Measurements from ENCODE around the gene SH3D21. TPM values are rescaled to one million over a fixed set of nuclear protein-coding genes. Genes with fewer than 3 reads are reported as not detected.

The SH3D21 gene
- polyA plus RNA-seq, 3 donors, result 0.56 TPM; not detected in 2

DNA sequence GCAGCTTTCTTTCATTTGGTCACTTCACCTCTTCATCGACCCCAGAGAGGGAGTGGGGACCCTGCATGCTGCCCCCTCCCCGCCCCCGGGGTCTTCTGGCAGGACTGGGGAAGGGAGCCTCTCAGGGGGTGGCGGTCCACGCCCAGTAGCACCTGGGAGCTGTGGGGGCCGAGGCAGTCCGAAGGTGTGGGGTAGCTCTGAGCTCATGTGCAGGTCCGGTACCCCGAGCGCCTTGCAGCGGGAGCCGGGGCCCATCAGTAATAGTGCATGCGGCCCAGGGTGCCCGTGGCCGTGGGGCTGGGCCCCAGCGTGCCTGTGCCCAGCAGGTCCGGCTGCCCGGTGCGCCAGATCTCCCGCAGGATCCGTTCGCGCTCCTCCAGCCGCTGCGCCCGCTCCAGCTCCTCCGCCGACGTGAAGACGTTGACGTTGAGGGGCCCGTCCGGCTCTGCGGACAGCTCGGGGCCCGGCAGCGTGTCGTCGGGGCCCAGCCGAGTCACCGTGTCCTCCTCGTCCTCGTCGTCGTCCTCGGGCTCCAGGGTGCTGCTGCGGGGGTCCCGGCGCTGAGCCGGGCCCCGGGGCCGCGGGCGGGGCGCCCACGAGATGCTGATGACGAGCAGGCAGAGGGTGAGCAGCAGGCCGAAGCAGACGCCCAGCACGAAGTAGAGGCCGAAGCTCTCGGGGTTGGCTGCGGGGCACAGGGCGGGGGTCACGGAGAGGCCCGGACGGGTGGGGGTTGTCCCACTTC, 16.0 kb downstream of the SH3D21 start:
- intact Hi-C loops (cut with micrococcal nuclease), result no loop called here
- no peak overlapping the region for H3K27ac ChIP-seq (ENCODE audit: low read depth in 1 of 2, low read length in 2 of 2)
- peak overlapping the region; percentile 67 for H3K9ac ChIP-seq (ENCODE audit: insufficient read depth, low read length, poor library complexity, severe bottlenecking)
- H2AFZ ChIP-seq (ENCODE audit: insufficient read depth, low read depth, low read length, poor library complexity, severe bottlenecking), result peak overlapping the region; percentile 72
- H3K79me2 ChIP-seq (ENCODE audit: insufficient read depth, low read length), result no peaks in the 10 kb centered on the region
- peak overlapping the region; percentile 92 for H3K4me2 ChIP-seq (replicated peaks; ENCODE audit: extremely low read depth, low read length, poor library complexity, severe bottlenecking)
- DNase-seq, result no peak
- H3K27me3 ChIP-seq (ENCODE audit: control insufficient read depth in 2 of 2, insufficient read depth in 2 of 2, low read length in 2 of 2), result peaks cover 0 to 17% of the 10 kb centered on the region in 2 donors
- H3K36me3 ChIP-seq (replicated peaks in 1 of 2; ENCODE audit: control insufficient read depth in 1 of 2, insufficient read depth in 2 of 2, low read length in 2 of 2), result no peaks in the 10 kb centered on the region
- peaks cover 34 to 42% of the 10 kb centered on the region in 2 donors for H3K4me1 ChIP-seq (ENCODE audit: control insufficient read depth in 1 of 2, insufficient read depth in 2 of 2, low read length in 2 of 2)
- 42% methylated on average over 66 of the region's 67 CpGs for WGBS (ENCODE audit: insufficient coverage)
- peak overlapping the region; percentile 82 to 98 for H3K4me3 Mint-ChIP-seq
- H3K4me3 ChIP-seq (replicated peaks in 1 of 3; ENCODE audit: low read depth in 2 of 3, low read length in 3 of 3), result peak overlapping the region in 2 of 3 experiments; percentile 45 to 82
- H4K20me1 ChIP-seq (ENCODE audit: insufficient read depth, low read length), result peaks cover 14% of the 10 kb centered on the region
- H3K4me1 Mint-ChIP-seq, result peaks cover 32% of the 10 kb centered on the region
- H3K9me3 ChIP-seq (replicated peaks in 1 of 2; ENCODE audit: control insufficient read depth in 1 of 2, insufficient read depth in 1 of 2, low read length in 2 of 2), result no peaks in the 10 kb centered on the region
- H3K36me3 Mint-ChIP-seq, result peaks cover 0 to 5% of the 10 kb centered on the region in 2 donors
- H3K27me3 Mint-ChIP-seq (ENCODE audit: low read depth in 3 of 3), result peaks cover 19 to 46% (median 28%) of the 10 kb centered on the region in 3 donors
- TF ChIP-seq, protein P1, sequence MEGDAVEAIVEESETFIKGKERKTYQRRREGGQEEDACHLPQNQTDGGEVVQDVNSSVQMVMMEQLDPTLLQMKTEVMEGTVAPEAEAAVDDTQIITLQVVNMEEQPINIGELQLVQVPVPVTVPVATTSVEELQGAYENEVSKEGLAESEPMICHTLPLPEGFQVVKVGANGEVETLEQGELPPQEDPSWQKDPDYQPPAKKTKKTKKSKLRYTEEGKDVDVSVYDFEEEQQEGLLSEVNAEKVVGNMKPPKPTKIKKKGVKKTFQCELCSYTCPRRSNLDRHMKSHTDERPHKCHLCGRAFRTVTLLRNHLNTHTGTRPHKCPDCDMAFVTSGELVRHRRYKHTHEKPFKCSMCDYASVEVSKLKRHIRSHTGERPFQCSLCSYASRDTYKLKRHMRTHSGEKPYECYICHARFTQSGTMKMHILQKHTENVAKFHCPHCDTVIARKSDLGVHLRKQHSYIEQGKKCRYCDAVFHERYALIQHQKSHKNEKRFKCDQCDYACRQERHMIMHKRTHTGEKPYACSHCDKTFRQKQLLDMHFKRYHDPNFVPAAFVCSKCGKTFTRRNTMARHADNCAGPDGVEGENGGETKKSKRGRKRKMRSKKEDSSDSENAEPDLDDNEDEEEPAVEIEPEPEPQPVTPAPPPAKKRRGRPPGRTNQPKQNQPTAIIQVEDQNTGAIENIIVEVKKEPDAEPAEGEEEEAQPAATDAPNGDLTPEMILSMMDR (IDR thresholded peaks at IDR 0.05), result no peak
- peak overlapping the region in 1 of 7 donors; percentile 26 for H3K27ac Mint-ChIP-seq
- H3K9me3 Mint-ChIP-seq, result peaks cover 0 to 3% (median 0%) of the 10 kb centered on the region in 7 donors

DNA sequence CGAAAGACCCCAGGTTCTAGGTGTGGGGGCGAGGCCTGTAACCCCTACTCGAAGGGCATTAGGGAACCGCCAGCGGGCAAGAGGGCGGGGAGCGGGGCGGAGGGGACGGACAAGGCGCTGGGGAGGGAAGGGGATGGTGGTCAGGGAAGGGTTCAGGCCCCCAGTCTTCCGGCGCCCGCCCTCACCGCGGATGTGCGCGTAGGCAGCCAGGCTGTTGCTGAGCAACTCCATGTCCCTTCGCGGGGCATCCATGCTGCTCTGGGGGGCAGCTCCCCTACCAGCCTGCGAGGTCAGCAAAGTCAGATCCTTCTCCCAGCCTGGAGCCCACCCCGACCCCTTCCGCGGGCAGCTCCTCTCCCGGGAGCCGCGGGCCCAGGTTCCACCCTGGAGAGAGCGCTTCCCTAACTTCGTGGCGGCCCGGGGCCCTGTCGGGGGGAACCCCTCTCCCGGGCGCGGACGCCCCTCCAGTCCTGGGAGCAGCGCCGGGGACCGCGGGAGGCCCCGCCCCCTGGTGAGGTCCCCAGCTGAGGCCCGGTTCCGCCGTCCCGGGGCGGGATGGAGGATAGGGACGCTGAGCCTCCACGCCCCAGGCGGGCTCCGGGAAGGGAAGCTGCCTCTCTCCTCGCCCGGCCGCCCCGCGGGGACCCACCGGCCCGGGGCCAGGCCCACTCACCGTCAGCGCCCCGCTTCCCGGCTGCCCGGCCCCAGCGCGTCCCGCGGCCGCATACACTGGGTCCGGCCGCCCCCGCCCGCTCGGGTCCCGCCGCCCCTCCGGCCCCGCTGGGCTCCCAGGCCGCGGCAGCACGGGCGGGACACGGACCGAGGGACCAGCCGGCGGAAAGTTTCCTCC, 16.8 kb downstream of the SH3D21 start:
- peaks cover 0 to 5% of the 10 kb centered on the region in 2 donors for H3K36me3 Mint-ChIP-seq
- no peak overlapping the region for H3K27ac ChIP-seq (ENCODE audit: low read depth in 1 of 2, low read length in 2 of 2)
- intact Hi-C loops (cut with micrococcal nuclease), result no loop called here
- WGBS (ENCODE audit: insufficient coverage), result under 1% methylated on average over 80 of the region's 83 CpGs
- no peaks in the 10 kb centered on the region for H3K36me3 ChIP-seq (replicated peaks in 1 of 2; ENCODE audit: control insufficient read depth in 1 of 2, insufficient read depth in 2 of 2, low read length in 2 of 2)
- peaks cover 0 to 3% (median 0%) of the 10 kb centered on the region in 7 donors for H3K9me3 Mint-ChIP-seq
- H3K9me3 ChIP-seq (replicated peaks in 1 of 2; ENCODE audit: control insufficient read depth in 1 of 2, insufficient read depth in 1 of 2, low read length in 2 of 2), result no peaks in the 10 kb centered on the region
- H3K4me1 Mint-ChIP-seq, result peaks cover 32% of the 10 kb centered on the region
- H3K27me3 Mint-ChIP-seq (ENCODE audit: low read depth in 3 of 3), result peaks cover 23 to 46% (median 28%) of the 10 kb centered on the region in 3 donors
- H4K20me1 ChIP-seq (ENCODE audit: insufficient read depth, low read length), result peaks cover 14% of the 10 kb centered on the region
- peak overlapping the region; percentile 72 for H2AFZ ChIP-seq (ENCODE audit: insufficient read depth, low read depth, low read length, poor library complexity, severe bottlenecking)
- peak overlapping the region in 1 of 7 donors; percentile 82 for H3K27ac Mint-ChIP-seq
- DNase-seq, result peak in 1 of 3 donors; percentile 27
- H3K4me1 ChIP-seq (ENCODE audit: control insufficient read depth in 1 of 2, insufficient read depth in 2 of 2, low read length in 2 of 2), result peaks cover 34 to 42% of the 10 kb centered on the region in 2 donors
- H3K27me3 ChIP-seq (ENCODE audit: control insufficient read depth in 2 of 2, insufficient read depth in 2 of 2, low read length in 2 of 2), result peaks cover 0 to 17% of the 10 kb centered on the region in 2 donors
- H3K4me3 ChIP-seq (replicated peaks in 1 of 3; ENCODE audit: low read depth in 2 of 3, low read length in 3 of 3), result peak overlapping the region; percentile 45 to 82 (median 68)
- no peaks in the 10 kb centered on the region for H3K79me2 ChIP-seq (ENCODE audit: insufficient read depth, low read length)
- TF ChIP-seq, protein P1 (IDR thresholded peaks at IDR 0.05), result no peak
- H3K9ac ChIP-seq (ENCODE audit: insufficient read depth, low read length, poor library complexity, severe bottlenecking), result peak overlapping the region; percentile 67
- H3K4me3 Mint-ChIP-seq, result peak overlapping the region; percentile 78 to 87
- H3K4me2 ChIP-seq (replicated peaks; ENCODE audit: extremely low read depth, low read length, poor library complexity, severe bottlenecking), result peak overlapping the region; percentile 92

Measured in CD14-positive monocyte (primary cell).